ENCODE results near the gene VSTM4.

DNA sequence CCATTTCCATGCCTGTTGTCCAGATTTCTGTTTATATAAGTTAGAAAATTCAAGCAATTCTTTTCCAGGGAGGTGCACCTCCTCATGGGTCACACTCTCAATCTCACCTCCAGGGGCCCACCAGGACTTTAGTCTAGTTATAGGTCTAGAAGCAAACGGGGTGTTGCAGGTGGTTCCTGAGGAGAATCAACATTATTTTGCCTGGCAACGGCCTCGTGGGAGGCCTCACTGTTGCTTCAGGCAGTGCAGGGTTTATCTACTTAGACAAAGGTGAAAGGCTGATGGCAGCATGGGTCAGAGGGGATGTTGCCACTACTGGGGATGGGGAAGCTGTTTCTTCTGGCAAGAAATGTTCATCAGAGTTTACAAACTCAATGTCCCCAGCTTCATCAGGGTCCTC lies 119.0 kb downstream of the VSTM4 start:
- TF ChIP-seq, protein P1, sequence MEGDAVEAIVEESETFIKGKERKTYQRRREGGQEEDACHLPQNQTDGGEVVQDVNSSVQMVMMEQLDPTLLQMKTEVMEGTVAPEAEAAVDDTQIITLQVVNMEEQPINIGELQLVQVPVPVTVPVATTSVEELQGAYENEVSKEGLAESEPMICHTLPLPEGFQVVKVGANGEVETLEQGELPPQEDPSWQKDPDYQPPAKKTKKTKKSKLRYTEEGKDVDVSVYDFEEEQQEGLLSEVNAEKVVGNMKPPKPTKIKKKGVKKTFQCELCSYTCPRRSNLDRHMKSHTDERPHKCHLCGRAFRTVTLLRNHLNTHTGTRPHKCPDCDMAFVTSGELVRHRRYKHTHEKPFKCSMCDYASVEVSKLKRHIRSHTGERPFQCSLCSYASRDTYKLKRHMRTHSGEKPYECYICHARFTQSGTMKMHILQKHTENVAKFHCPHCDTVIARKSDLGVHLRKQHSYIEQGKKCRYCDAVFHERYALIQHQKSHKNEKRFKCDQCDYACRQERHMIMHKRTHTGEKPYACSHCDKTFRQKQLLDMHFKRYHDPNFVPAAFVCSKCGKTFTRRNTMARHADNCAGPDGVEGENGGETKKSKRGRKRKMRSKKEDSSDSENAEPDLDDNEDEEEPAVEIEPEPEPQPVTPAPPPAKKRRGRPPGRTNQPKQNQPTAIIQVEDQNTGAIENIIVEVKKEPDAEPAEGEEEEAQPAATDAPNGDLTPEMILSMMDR (IDR thresholded peaks at IDR 0.05) = no peak
- TF ChIP-seq SIN3A (IDR thresholded peaks at IDR 0.05; ENCODE audit: borderline replicate concordance, insufficient read depth, low read depth, low read length) = no peak
